Neutrophil (primary cell): Measurements from ENCODE around the gene ECM1.

Experiments
- H3K27ac ChIP-seq: fragments of 200-600 bp; sonication (generic); 2 replicates; pipeline ENCODE4 v1.5.1; 2016; ENCODE audit warnings: mild to moderate bottlenecking, moderate library complexity
- H3K27me3 ChIP-seq: fragments of 200-600 bp; sonication (generic); 2 replicates; pipeline ENCODE4 v1.6.0; 2016; ENCODE audit warnings: mild to moderate bottlenecking
- H3K36me3 ChIP-seq: fragments of 200-600 bp; sonication (generic); 2 replicates; pipeline ENCODE4 v1.5.1; 2017
- H3K4me1 ChIP-seq, 2 experiments: fragments of 200-600 bp in 1 of 2; sonication (generic) in 1 of 2; 1 replicate in 1 of 2; 2 replicates in 1 of 2; pipeline versions ENCODE4 v1.5.1 to v1.6.1; 2013 to 2016; ENCODE audit warnings: low read depth in 1 of 2, low read length in 1 of 2, mild to moderate bottlenecking in 1 of 2, moderate library complexity in 1 of 2; ENCODE audit not compliant: control insufficient read depth in 1 of 2, insufficient read depth in 1 of 2
- H3K4me3 ChIP-seq, 2 experiments: fragments of 200-600 bp in 1 of 2; sonication (generic) in 1 of 2; 1 replicate in 1 of 2; 2 replicates in 1 of 2; pipeline ENCODE4 v1.5.1; 2013 to 2016; ENCODE audit warnings: low read depth in 1 of 2, low read length in 1 of 2, mild to moderate bottlenecking in 1 of 2, moderate library complexity in 1 of 2
- H3K9me3 ChIP-seq: fragments of 200-600 bp; sonication (generic); 2 replicates; pipeline ENCODE4 v1.5.1; 2016
- CTCF ChIP-seq: fragments of 200-600 bp; sonication (generic); IDR thresholded peaks from 2 replicates; pipeline ENCODE4 v1.5.1; 2016; ENCODE audit warnings: antibody characterized with exemption

Gene ECM1

GRCh38 chr1:150545486-150546032 lies 37.6 kb downstream of the ECM1 start:
- H3K9me3 ChIP-seq, result no peaks in the 10 kb centered on the region
- TF ChIP-seq CTCF, result no peak
- H3K36me3 ChIP-seq, result no peaks in the 10 kb centered on the region
- no peak overlapping the region for H3K4me3 ChIP-seq
- H3K27ac ChIP-seq, result no peak overlapping the region
- peaks cover 17 to 20% of the 10 kb centered on the region in 2 experiments for H3K4me1 ChIP-seq
- peaks cover 64% of the 10 kb centered on the region for H3K27me3 ChIP-seq

- no peaks in the 10 kb centered on the region for H3K36me3 ChIP-seq
- H3K4me3 ChIP-seq, result no peak overlapping the region
- H3K27me3 ChIP-seq, result peaks cover 66% of the 10 kb centered on the region
- no peaks in the 10 kb centered on the region for H3K9me3 ChIP-seq
- H3K4me1 ChIP-seq, result peaks cover 25 to 29% of the 10 kb centered on the region in 2 experiments
- TF ChIP-seq CTCF, result no peak
- no peak overlapping the region for H3K27ac ChIP-seq
Observed at GRCh38 chr1:150546294-150546937, 38.5 kb downstream of the ECM1 start.

- H3K27ac ChIP-seq, result peak overlapping the region; percentile 64
Observed at GRCh38 chr1:150548324-150548631, 40.4 kb downstream of the ECM1 start.

GRCh38 chr1:150548632-150549495 lies 41.0 kb downstream of the ECM1 start, which contains the start of gene ADAMTSL4:
Gene ADAMTSL4, plus strand, starts transcription at chr1:150549408. Its CDS starts 2,881 bp downstream, at chr1:150552289.
- peak within 1 kb of the TSS; percentile 90 for H3K27ac ChIP-seq

More at GRCh38 chr1:150548324-150548631, 40.4 kb downstream of the ECM1 start:
- Histone ChIP-seq H3K4me1 (peaks cover 44 to 47% of the 10 kb centered on the region in 2 experiments), H3K9me3 (no peaks in the 10 kb centered on the region), H3K27me3 (peaks cover 66% of the 10 kb centered on the region), H3K4me3 (peak overlapping the region; percentile 68 to 77), H3K36me3 (no peaks in the 10 kb centered on the region)
- TF ChIP-seq CTCF, result no peak

More at GRCh38 chr1:150548632-150549495, 41.0 kb downstream of the ECM1 start, which contains the start of gene ADAMTSL4:
- H3K27me3 ChIP-seq, result peaks cover 62% of the 10 kb centered on the region
- no peaks in the 10 kb centered on the region for H3K9me3 ChIP-seq
- peaks cover 50 to 53% of the 10 kb centered on the region in 2 experiments for H3K4me1 ChIP-seq
- H3K36me3 ChIP-seq, result peaks cover under 1% of the 10 kb centered on the region
- H3K4me3 ChIP-seq, result peak within 1 kb of the TSS; percentile 68 to 77
- no peak for TF ChIP-seq CTCF
